ENCODE measurements around the gene PARD3.

DNA sequence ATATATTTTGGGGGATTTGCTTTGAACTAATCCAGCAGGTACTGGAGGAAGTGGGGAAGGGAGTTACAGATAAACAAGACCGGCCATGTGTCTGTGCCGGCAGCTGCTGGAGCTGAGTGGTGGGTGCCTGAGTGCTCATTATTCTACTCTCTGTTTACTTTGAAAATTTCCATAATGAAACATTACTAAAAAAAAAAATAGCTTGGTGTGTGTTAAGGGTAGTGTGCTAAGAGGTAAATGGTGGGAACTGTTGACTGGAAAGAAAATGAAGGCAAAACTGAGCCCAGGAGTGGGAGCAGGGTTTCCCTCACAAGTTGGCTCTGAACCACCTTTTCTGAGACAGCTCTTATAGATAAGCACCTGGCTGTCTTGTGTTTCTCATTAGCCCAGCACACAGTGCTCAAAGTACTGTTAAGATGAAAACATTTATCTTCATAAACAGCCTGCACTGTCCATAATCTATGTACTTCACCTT lies 50.6 kb downstream of the PARD3 start:
- TF ChIP-seq POLR2AphosphoS5 (IDR thresholded peaks at IDR 0.05; ENCODE audit: low read depth, low read length) (no peak), SIN3A (IDR thresholded peaks at IDR 0.05; ENCODE audit: borderline replicate concordance, insufficient read depth, low read length) (no peak), TAF1 (IDR thresholded peaks at IDR 0.05; ENCODE audit: borderline replicate concordance, insufficient read depth, low read length) (no peak), FOXP2 (optimal IDR thresholded peaks at IDR 0.05; ENCODE audit: borderline replicate concordance, extremely low read depth, extremely low read length, insufficient read depth) (no peak)
- TF ChIP-seq, protein P1, sequence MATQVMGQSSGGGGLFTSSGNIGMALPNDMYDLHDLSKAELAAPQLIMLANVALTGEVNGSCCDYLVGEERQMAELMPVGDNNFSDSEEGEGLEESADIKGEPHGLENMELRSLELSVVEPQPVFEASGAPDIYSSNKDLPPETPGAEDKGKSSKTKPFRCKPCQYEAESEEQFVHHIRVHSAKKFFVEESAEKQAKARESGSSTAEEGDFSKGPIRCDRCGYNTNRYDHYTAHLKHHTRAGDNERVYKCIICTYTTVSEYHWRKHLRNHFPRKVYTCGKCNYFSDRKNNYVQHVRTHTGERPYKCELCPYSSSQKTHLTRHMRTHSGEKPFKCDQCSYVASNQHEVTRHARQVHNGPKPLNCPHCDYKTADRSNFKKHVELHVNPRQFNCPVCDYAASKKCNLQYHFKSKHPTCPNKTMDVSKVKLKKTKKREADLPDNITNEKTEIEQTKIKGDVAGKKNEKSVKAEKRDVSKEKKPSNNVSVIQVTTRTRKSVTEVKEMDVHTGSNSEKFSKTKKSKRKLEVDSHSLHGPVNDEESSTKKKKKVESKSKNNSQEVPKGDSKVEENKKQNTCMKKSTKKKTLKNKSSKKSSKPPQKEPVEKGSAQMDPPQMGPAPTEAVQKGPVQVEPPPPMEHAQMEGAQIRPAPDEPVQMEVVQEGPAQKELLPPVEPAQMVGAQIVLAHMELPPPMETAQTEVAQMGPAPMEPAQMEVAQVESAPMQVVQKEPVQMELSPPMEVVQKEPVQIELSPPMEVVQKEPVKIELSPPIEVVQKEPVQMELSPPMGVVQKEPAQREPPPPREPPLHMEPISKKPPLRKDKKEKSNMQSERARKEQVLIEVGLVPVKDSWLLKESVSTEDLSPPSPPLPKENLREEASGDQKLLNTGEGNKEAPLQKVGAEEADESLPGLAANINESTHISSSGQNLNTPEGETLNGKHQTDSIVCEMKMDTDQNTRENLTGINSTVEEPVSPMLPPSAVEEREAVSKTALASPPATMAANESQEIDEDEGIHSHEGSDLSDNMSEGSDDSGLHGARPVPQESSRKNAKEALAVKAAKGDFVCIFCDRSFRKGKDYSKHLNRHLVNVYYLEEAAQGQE (IDR thresholded peaks at IDR 0.05; ENCODE audit: insufficient read depth in 1 of 2, low read depth in 2 of 2, low read length in 2 of 2): no peak
